ENCODE data around the gene C5orf34. TPM values are rescaled to one million over a fixed set of nuclear protein-coding genes. Genes with fewer than 3 reads are reported as not detected.
A peak's percentile ranks its signal among the peaks of the same experiment; 100 is the strongest.
"Not testable (repeated sequence)": the region's sequence is repeated elsewhere in the genome, so short reads cannot be mapped to it uniquely, and the experiment has no call there.

C5orf34 gene
- total RNA-seq, 1 experiment from 2014 or later: 7.0 TPM

GRCh38 chr5:43482490-43483297 is 32.3 kb downstream of the C5orf34 start:
- TF ChIP-seq CTCF (IDR thresholded peaks at IDR 0.05; ENCODE audit: insufficient read depth in 1 of 2, low read depth in 1 of 2, low read length in 1 of 2, severe bottlenecking in 1 of 2, unreplicated experiment in 1 of 2): no peak
- Histone ChIP-seq H3K36me3 (ENCODE audit: control insufficient read depth, insufficient read depth, low read length) (no peaks in the 10 kb centered on the region), H3K9me3 (no peaks in the 10 kb centered on the region), H3K27me3 (replicated peaks; ENCODE audit: control insufficient read depth, insufficient read depth, low read length) (no peaks in the 10 kb centered on the region), H3K4me3 (ENCODE audit: low read depth, low read length) (peak overlapping the region; percentile 81), H3K4me1 (peaks cover 3% of the 10 kb centered on the region; the same call in 1 of the 2 replicates)
- peak in 1 of 2 experiments; percentile 15 for DNase-seq
- no TSS peak for BruUV-seq (replicated peaks)
- POLR2A ChIA-PET: no interaction called here
- Mint-ChIP-seq H3K36me3 (ENCODE audit: insufficient read depth, unreplicated experiment) (peaks cover 14% of the 10 kb centered on the region), H3K27ac (ENCODE audit: unreplicated experiment) (peak overlapping the region; percentile 99), H3K27me3 (ENCODE audit: insufficient read depth, unreplicated experiment) (no peaks in the 10 kb centered on the region), H3K4me3 (ENCODE audit: unreplicated experiment) (peak overlapping the region; percentile 95), H3K4me1 (ENCODE audit: low read depth, unreplicated experiment) (peaks cover 11% of the 10 kb centered on the region), H3K9me3 (ENCODE audit: unreplicated experiment) (no peaks in the 10 kb centered on the region)
- intact Hi-C loops (cut with micrococcal nuclease; ENCODE audit: unreplicated experiment): loop anchor here (1.0 to 2.0 kb wide), 4 partner anchors 60 to 256 kb away; partner anchors contain the start of genes HMGCS1 and PAIP1
- CTCF ChIA-PET: no interaction called here

GRCh38 chr5:43469671-43470391 is 45.1 kb downstream of the C5orf34 start:
- H3K4me1 Mint-ChIP-seq (ENCODE audit: low read depth, unreplicated experiment): peaks cover 7% of the 10 kb centered on the region
- intact Hi-C loops (cut with micrococcal nuclease; ENCODE audit: unreplicated experiment): no loop called here
- H3K9me3 ChIP-seq: peaks cover 12% of the 10 kb centered on the region
- H3K27me3 Mint-ChIP-seq (ENCODE audit: insufficient read depth, unreplicated experiment): no peaks in the 10 kb centered on the region
- CTCF ChIA-PET: interaction anchor here (0.6 to 1.3 kb wide), 3 partner anchors 11 to 351 kb away, joined by 3 to 4 read pairs (median 3); partner anchors contain the start of gene TMEM267
- TF ChIP-seq CTCF (IDR thresholded peaks at IDR 0.05; ENCODE audit: insufficient read depth in 1 of 2, low read depth in 1 of 2, low read length in 1 of 2, severe bottlenecking in 1 of 2, unreplicated experiment in 1 of 2): no peak
- peak overlapping the region; percentile 5 for H3K4me3 Mint-ChIP-seq (ENCODE audit: unreplicated experiment)
- H3K4me3 ChIP-seq (ENCODE audit: low read depth, low read length): no peak overlapping the region
- peaks cover 60% of the 10 kb centered on the region for H3K9me3 Mint-ChIP-seq (ENCODE audit: unreplicated experiment)
- DNase-seq: peak; percentile 20 to 52
- H3K36me3 Mint-ChIP-seq (ENCODE audit: insufficient read depth, unreplicated experiment): peaks cover 34% of the 10 kb centered on the region
- no peaks in the 10 kb centered on the region for H3K4me1 ChIP-seq
- no peaks in the 10 kb centered on the region for H3K27me3 ChIP-seq (replicated peaks; ENCODE audit: control insufficient read depth, insufficient read depth, low read length)
- POLR2A ChIA-PET: interaction anchor here (1.0 kb wide), 1 partner anchor 14 kb away, joined by 4 read pairs; the partner anchor contains the start of gene TMEM267
- no TSS peak for BruUV-seq (replicated peaks)
- no peaks in the 10 kb centered on the region for H3K36me3 ChIP-seq (ENCODE audit: control insufficient read depth, insufficient read depth, low read length)
- no peak overlapping the region for H3K27ac Mint-ChIP-seq (ENCODE audit: unreplicated experiment)

GRCh38 chr5:43467100-43467499 is 47.8 kb downstream of the C5orf34 start:
- Mint-ChIP-seq H3K27ac (ENCODE audit: unreplicated experiment) (no peak overlapping the region), H3K9me3 (ENCODE audit: unreplicated experiment) (peaks cover 53% of the 10 kb centered on the region), H3K4me3 (ENCODE audit: unreplicated experiment) (no peak overlapping the region), H3K36me3 (ENCODE audit: insufficient read depth, unreplicated experiment) (peaks cover 20% of the 10 kb centered on the region), H3K4me1 (ENCODE audit: low read depth, unreplicated experiment) (peaks cover 7% of the 10 kb centered on the region), H3K27me3 (ENCODE audit: insufficient read depth, unreplicated experiment) (no peaks in the 10 kb centered on the region)
- POLR2A ChIA-PET: no interaction called here
- CTCF ChIA-PET: interaction anchor here (0.6 to 1.5 kb wide), 2 partner anchors 17 to 27 kb away, joined by 3 to 4 read pairs; partner anchors contain the start of gene TMEM267
- no peaks in the 10 kb centered on the region for H3K36me3 ChIP-seq (ENCODE audit: control insufficient read depth, insufficient read depth, low read length)
- no peaks in the 10 kb centered on the region for H3K4me1 ChIP-seq
- intact Hi-C loops (cut with micrococcal nuclease; ENCODE audit: unreplicated experiment): no loop called here
- BruUV-seq (replicated peaks): no TSS peak
- H3K27me3 ChIP-seq (replicated peaks; ENCODE audit: control insufficient read depth, insufficient read depth, low read length): no peaks in the 10 kb centered on the region
- H3K4me3 ChIP-seq (ENCODE audit: low read depth, low read length): no peak overlapping the region
- peaks cover 12% of the 10 kb centered on the region for H3K9me3 ChIP-seq
- no peak for DNase-seq
- no peak for TF ChIP-seq CTCF (IDR thresholded peaks at IDR 0.05; ENCODE audit: insufficient read depth in 1 of 2, low read depth in 1 of 2, low read length in 1 of 2, severe bottlenecking in 1 of 2, unreplicated experiment in 1 of 2)

- H3K4me3 ChIP-seq (ENCODE audit: low read depth, low read length); H3K4me1 ChIP-seq; DNase-seq; intact Hi-C loops (cut with micrococcal nuclease; ENCODE audit: unreplicated experiment); H3K36me3 ChIP-seq (ENCODE audit: control insufficient read depth, insufficient read depth, low read length); BruUV-seq (replicated peaks); H3K27ac Mint-ChIP-seq (ENCODE audit: unreplicated experiment); H3K4me3 Mint-ChIP-seq (ENCODE audit: unreplicated experiment); CTCF ChIA-PET; POLR2A ChIA-PET; H3K4me1 Mint-ChIP-seq (ENCODE audit: low read depth, unreplicated experiment); H3K27me3 ChIP-seq (replicated peaks; ENCODE audit: control insufficient read depth, insufficient read depth, low read length); H3K27me3 Mint-ChIP-seq (ENCODE audit: insufficient read depth, unreplicated experiment): not testable (repeated sequence)
- peaks cover 12% of the 10 kb centered on the region for H3K9me3 ChIP-seq
- Mint-ChIP-seq H3K9me3 (ENCODE audit: unreplicated experiment) (peaks cover 40% of the 10 kb centered on the region), H3K36me3 (ENCODE audit: insufficient read depth, unreplicated experiment) (peaks cover 30% of the 10 kb centered on the region)
Observed at GRCh38 chr5:43465455-43465854, 49.5 kb downstream of the C5orf34 start.

Measured in Caco-2 (cell line).